ENCODE measurements around the gene CXCL8. TPM values are rescaled to one million over a fixed set of nuclear protein-coding genes. Genes with fewer than 3 reads are reported as not detected.

The CXCL8 gene
- total RNA-seq, 1 donor from 2014 or later = 0.30 TPM

- DNase-seq = no peak
- no peaks in the 10 kb centered on the region for H3K9me3 ChIP-seq (replicated peaks)
- no peak overlapping the region for H3K4me3 ChIP-seq
- no peaks in the 10 kb centered on the region for H3K27me3 ChIP-seq (ENCODE audit: low read depth)
- intact Hi-C loops (cut with micrococcal nuclease) = no loop called here
- H3K36me3 ChIP-seq = no peaks in the 10 kb centered on the region
- no peak overlapping the region for H3K27ac ChIP-seq (replicated peaks)
- peaks cover 4% of the 10 kb centered on the region for H3K4me1 ChIP-seq
- no peak for TF ChIP-seq CTCF (IDR thresholded peaks at IDR 0.05; ENCODE audit: borderline replicate concordance)
Observed at GRCh38 chr4:73723928-73724327, 16.4 kb upstream of the CXCL8 start.

GRCh38 chr4:73725510-73725909 lies 14.9 kb upstream of the CXCL8 start:
- Histone ChIP-seq H3K27ac (replicated peaks) (no peak overlapping the region), H3K36me3 (no peaks in the 10 kb centered on the region), H3K4me3 (no peak overlapping the region), H3K4me1 (peaks cover 13% of the 10 kb centered on the region), H3K9me3 (replicated peaks) (no peaks in the 10 kb centered on the region), H3K27me3 (ENCODE audit: low read depth) (no peaks in the 10 kb centered on the region)
- intact Hi-C loops (cut with micrococcal nuclease) = loop anchor here (5.0 kb wide), 1 partner anchor 407 kb away; no protein-coding TSS in a partner anchor
- TF ChIP-seq CTCF (IDR thresholded peaks at IDR 0.05; ENCODE audit: borderline replicate concordance) = no peak
- DNase-seq = no peak

- Histone ChIP-seq H3K9me3 (replicated peaks) (no peaks in the 10 kb centered on the region), H3K27ac (replicated peaks) (no peak overlapping the region), H3K4me1 (peaks cover 13% of the 10 kb centered on the region), H3K27me3 (ENCODE audit: low read depth) (no peaks in the 10 kb centered on the region), H3K4me3 (no peak overlapping the region), H3K36me3 (no peaks in the 10 kb centered on the region)
- intact Hi-C loops (cut with micrococcal nuclease) = loop anchor here (5.0 kb wide), 1 partner anchor 406 kb away; no protein-coding TSS in a partner anchor
- no peak for DNase-seq
- no peak for TF ChIP-seq CTCF (IDR thresholded peaks at IDR 0.05; ENCODE audit: borderline replicate concordance)
Observed at GRCh38 chr4:73725985-73726384, 14.4 kb upstream of the CXCL8 start.

- H3K27me3 ChIP-seq (ENCODE audit: low read depth) = no peaks in the 10 kb centered on the region
- no peak overlapping the region for H3K4me3 ChIP-seq
- no peaks in the 10 kb centered on the region for H3K36me3 ChIP-seq
- peaks cover 22% of the 10 kb centered on the region for H3K4me1 ChIP-seq
- TF ChIP-seq CTCF (IDR thresholded peaks at IDR 0.05; ENCODE audit: borderline replicate concordance) = no peak
- intact Hi-C loops (cut with micrococcal nuclease) = loop anchor here (5.0 kb wide), 1 partner anchor 405 kb away; no protein-coding TSS in a partner anchor
- no peak for DNase-seq
- H3K27ac ChIP-seq (replicated peaks) = no peak overlapping the region
- H3K9me3 ChIP-seq (replicated peaks) = no peaks in the 10 kb centered on the region
Observed at GRCh38 chr4:73727685-73728084, 12.7 kb upstream of the CXCL8 start.

GRCh38 chr4:73728091-73728741 lies 12.2 kb upstream of the CXCL8 start:
- TF ChIP-seq CTCF (IDR thresholded peaks at IDR 0.05; ENCODE audit: borderline replicate concordance) = no peak
- Histone ChIP-seq H3K4me3 (no peak overlapping the region), H3K27ac (replicated peaks) (no peak overlapping the region), H3K27me3 (ENCODE audit: low read depth) (no peaks in the 10 kb centered on the region), H3K9me3 (replicated peaks) (no peaks in the 10 kb centered on the region), H3K4me1 (peaks cover 26% of the 10 kb centered on the region), H3K36me3 (no peaks in the 10 kb centered on the region)
- DNase-seq = no peak
- intact Hi-C loops (cut with micrococcal nuclease) = loop anchor here (5.0 kb wide), 1 partner anchor 404 kb away; no protein-coding TSS in a partner anchor
